Fibroblast of pulmonary artery (primary cell): Measurements from ENCODE around the gene TXNL4A.

Experiments
- DNase-seq: peaks from one replicate; pipeline ENCODE4 v3.0.0-alpha.2; 2010; ENCODE audit warnings: low read depth
- H3K4me3 ChIP-seq: replicated peaks from 2 replicates; pipeline ENCODE4 v1.5.1; 2011; ENCODE audit warnings: low read depth, mild to moderate bottlenecking, control low read depth, low read length, moderate library complexity
- CTCF ChIP-seq: IDR thresholded peaks from 2 replicates; pipeline ENCODE4 v1.5.1; 2011; ENCODE audit warnings: mild to moderate bottlenecking, control low read depth, low read length, inconsistent platforms; ENCODE audit errors: missing control alignments

TXNL4A gene

DNA sequence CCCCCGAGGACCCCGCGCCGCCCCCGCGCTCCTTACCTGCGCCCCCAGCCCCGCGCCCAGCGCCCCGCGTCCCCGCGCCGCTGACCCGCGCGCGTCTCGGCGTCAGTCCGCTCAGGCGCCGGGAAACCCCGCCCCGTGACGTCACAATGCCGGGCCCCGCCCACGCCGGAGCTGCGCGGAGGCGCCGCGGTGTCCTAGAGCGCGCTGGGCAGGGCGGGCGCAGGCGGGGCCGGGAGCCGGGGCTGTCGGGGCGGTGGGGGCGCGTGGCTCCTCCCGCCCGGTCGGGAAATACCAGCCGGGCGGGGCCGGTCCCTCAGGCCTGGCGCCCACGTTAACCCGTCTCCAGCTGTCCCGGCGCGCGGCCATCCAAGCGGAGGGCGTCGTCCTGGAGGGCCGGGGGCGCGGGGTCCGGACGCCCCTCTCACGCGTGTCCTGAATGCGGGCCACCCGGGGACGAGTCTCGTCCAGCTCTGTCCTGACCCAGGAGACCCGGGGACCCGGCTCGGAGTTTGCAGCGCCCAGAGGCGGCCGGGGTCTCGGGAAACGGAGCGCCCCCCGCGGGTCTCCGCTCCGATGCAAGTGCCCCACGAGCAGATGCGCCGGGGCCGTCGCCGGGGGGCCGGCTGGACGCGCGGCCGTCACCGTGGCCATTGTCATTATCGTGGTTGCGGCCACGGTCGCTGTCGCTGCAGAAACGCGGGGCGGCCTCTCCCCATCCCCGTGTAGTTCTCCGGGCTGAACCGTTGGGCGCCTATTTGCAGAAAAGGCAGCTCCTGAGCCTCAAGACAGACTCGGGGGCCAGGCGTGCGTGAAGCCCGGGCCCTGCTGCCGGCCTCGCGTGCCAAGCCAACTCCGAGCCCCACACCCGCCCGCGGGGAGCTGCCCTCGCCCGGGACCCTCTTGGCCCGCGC lies 36.6 kb downstream of the TXNL4A start, which contains the start of gene SLC66A2:
Gene SLC66A2, minus strand, starts transcription at position 109 of the 911 bp plus-strand sequence. CDS start 727 bp downstream, outside the sequence.
- H3K4me3 ChIP-seq, result peak within 1 kb of the TSS; percentile 68
- DNase-seq, result peak; percentile 87
- no peak for TF ChIP-seq CTCF

GRCh38 chr18:79950515-79951341 lies 37.6 kb downstream of the TXNL4A start:
- no peak for TF ChIP-seq CTCF

GRCh38 chr18:79949697-79950487 lies 38.5 kb downstream of the TXNL4A start:
- peak overlapping the region; percentile 68 for H3K4me3 ChIP-seq
- TF ChIP-seq CTCF, result no peak
- DNase-seq, result no peak

More at GRCh38 chr18:79950515-79951341, 37.6 kb downstream of the TXNL4A start:
- H3K4me3 ChIP-seq, result peak overlapping the region; percentile 68
- no peak for DNase-seq

- no peak for DNase-seq
- no peak for TF ChIP-seq CTCF
- H3K4me3 ChIP-seq, result no peak overlapping the region
These were observed 39.5 kb downstream of the TXNL4A start for GRCh38 chr18:79948719-79949411.

GRCh38 chr18:79947881-79948610 lies 40.3 kb downstream of the TXNL4A start:
- DNase-seq, result no peak
- no peak overlapping the region for H3K4me3 ChIP-seq
- no peak for TF ChIP-seq CTCF
